Measurements from ENCODE around the gene KLF16.

DNA sequence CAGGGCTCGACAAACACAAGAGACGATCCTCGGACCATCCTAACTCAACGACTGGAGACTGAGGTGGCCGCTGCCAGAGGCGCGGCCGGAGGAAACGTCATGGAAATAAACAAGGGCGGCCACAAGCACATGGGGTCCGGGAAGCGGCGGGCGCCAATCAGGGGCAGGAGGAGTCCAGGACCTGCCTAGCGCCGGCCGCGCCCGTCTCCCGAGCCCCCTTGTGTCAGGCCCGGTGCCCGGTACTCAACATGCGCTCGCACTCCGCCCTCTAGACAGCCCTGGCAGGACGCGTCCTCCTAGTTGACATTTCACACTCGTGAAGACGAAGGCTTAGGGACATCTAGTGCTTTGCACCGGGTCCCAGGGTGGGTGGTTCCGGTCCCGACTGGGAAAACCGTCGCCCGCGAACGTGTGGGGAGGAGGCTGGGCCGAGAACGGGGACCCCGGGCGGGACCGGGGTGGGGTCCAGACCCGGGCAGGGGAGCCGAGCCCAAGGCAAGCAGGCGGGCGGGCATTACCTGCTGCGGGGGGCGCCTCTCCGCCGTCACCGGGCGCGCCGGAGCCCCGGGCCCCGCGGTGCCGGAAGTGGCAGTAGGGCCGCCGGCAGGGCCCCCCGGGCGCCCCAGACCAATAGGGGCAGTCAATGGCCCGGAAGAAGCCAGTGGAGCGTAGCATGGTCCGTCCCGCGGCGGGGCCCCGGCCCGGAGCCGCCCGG is 15.5 kb downstream of the KLF16 start:
- no peak for TF ChIP-seq ZFX (IDR thresholded peaks at IDR 0.05; ENCODE audit: borderline replicate concordance)
- TF ChIP-seq, protein P1, sequence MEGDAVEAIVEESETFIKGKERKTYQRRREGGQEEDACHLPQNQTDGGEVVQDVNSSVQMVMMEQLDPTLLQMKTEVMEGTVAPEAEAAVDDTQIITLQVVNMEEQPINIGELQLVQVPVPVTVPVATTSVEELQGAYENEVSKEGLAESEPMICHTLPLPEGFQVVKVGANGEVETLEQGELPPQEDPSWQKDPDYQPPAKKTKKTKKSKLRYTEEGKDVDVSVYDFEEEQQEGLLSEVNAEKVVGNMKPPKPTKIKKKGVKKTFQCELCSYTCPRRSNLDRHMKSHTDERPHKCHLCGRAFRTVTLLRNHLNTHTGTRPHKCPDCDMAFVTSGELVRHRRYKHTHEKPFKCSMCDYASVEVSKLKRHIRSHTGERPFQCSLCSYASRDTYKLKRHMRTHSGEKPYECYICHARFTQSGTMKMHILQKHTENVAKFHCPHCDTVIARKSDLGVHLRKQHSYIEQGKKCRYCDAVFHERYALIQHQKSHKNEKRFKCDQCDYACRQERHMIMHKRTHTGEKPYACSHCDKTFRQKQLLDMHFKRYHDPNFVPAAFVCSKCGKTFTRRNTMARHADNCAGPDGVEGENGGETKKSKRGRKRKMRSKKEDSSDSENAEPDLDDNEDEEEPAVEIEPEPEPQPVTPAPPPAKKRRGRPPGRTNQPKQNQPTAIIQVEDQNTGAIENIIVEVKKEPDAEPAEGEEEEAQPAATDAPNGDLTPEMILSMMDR (IDR thresholded peaks at IDR 0.05): no peak
